ENCODE measurements around the gene VAMP3.
"Not testable (repeated sequence)": the region's sequence is repeated elsewhere in the genome, so short reads cannot be mapped to it uniquely, and the experiment has no call there.

The VAMP3 gene

GRCh38 chr1:7769673-7770412 lies 1.3 kb upstream of the VAMP3 start:
- DNase-seq: no peak

GRCh38 chr1:7770669-7770996 lies 463 bp upstream of the VAMP3 start:
- no peak for DNase-seq

GRCh38 chr1:7771823-7772299 lies 765 bp downstream of the VAMP3 start:
- DNase-seq: no peak

GRCh38 chr1:7777591-7777990 lies 6.5 kb downstream of the VAMP3 start:
- DNase-seq: no peak

- no peak for DNase-seq
Observed at GRCh38 chr1:7778133-7778628, 7.1 kb downstream of the VAMP3 start.

GRCh38 chr1:7780976-7781375 lies 9.9 kb downstream of the VAMP3 start:
- DNase-seq: no peak

- no peak for DNase-seq
Observed at GRCh38 chr1:7781501-7781900, 10.4 kb downstream of the VAMP3 start.

- DNase-seq: peak in 1 of 2 experiments; percentile 15
Observed at GRCh38 chr1:7781923-7782495, 10.9 kb downstream of the VAMP3 start.

- DNase-seq: no peak
Observed at GRCh38 chr1:7783178-7783711, 12.1 kb downstream of the VAMP3 start.

- peak; percentile 86 to 87 for DNase-seq
Observed at GRCh38 chr1:7783826-7784491, 12.9 kb downstream of the VAMP3 start, which contains the start of gene PER3. PER3 (plus strand) TSS chr1:7784291; CDS start chr1:7784878, 587 bp downstream.

GRCh38 chr1:7784492-7785071 lies 13.5 kb downstream of the VAMP3 start:
- no peak for DNase-seq

- DNase-seq: no peak
Observed at GRCh38 chr1:7785108-7785507, 14.0 kb downstream of the VAMP3 start.

GRCh38 chr1:7786795-7787194 lies 15.7 kb downstream of the VAMP3 start:
- no peak for DNase-seq

GRCh38 chr1:7789828-7790227 lies 18.7 kb downstream of the VAMP3 start:
- no peak for DNase-seq

- DNase-seq: not testable (repeated sequence)
Observed at GRCh38 chr1:7791027-7791426, 19.9 kb downstream of the VAMP3 start.

- DNase-seq: no peak
Observed at GRCh38 chr1:7795406-7795805, 24.3 kb downstream of the VAMP3 start.

- no peak for DNase-seq
Observed at GRCh38 chr1:7805460-7805859, 34.4 kb downstream of the VAMP3 start.

- DNase-seq: no peak
Observed at GRCh38 chr1:7808253-7808844, 37.3 kb downstream of the VAMP3 start.

- no peak for DNase-seq
Observed at GRCh38 chr1:7809742-7810141, 38.6 kb downstream of the VAMP3 start.

- DNase-seq: peak in 1 of 2 experiments; percentile 13
Observed at GRCh38 chr1:7810395-7810794, 39.3 kb downstream of the VAMP3 start.

- no peak for DNase-seq
Observed at GRCh38 chr1:7811476-7811875, 40.4 kb downstream of the VAMP3 start.

- no peak for DNase-seq
Observed at GRCh38 chr1:7813677-7814373, 42.7 kb downstream of the VAMP3 start.
